GM21619 (cell line): ENCODE results near the gene CNTNAP2.

Source experiments
- ATAC-seq: cut with Tn5 transposase; IDR thresholded peaks from one replicate; pipeline ENCODE4 v1.9.1; 2021; ENCODE audit not compliant: unreplicated experiment

The CNTNAP2 gene

DNA sequence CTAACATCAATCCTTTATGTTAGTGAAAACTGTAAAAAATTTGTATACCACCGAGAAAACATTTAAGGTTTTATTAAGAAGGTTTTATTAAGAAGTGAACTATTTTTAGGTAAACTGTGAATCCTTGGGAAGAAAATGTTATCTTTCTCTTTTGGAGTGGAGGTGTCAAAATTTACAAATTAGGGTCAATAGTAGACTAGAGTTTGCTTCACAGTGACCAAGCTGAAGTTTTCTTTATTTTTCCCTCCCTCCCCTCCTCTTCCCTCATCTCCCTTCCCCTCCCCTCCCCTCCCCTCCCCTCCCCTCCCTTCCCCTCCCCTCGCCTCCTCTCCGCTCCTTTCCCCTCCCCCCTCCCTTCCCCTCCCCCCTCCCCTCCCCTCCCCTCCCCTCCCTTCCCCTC is 168.8 kb downstream of the CNTNAP2 start:
- ATAC-seq = no peak

DNA sequence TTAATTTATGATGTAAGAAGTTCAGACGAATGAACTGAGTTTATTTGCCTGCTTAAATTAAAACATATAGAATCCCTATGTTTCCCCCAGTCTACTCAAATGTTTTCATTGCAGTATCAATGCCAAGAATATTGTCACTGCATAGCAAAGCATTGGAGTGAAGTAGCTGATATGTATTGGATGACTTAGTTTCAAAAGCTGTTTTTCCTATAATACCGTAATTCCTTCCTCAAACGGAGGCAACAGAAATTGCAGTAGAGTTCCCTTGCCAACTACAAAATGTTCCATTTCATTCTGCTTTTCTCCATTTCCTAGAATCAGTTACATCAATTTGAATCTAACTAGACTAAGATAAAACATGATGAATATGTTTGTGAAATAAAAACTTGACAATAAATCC is 174.1 kb downstream of the CNTNAP2 start:
- no peak for ATAC-seq

GRCh38 chr7:146291900-146292299 is 175.3 kb downstream of the CNTNAP2 start:
- ATAC-seq = no peak

GRCh38 chr7:146296028-146296427 is 179.4 kb downstream of the CNTNAP2 start:
- ATAC-seq = no peak

- no peak for ATAC-seq
Observed at GRCh38 chr7:146314962-146315361, 198.4 kb downstream of the CNTNAP2 start.

- no peak for ATAC-seq
Observed at GRCh38 chr7:146319629-146320028, 203.0 kb downstream of the CNTNAP2 start.

- ATAC-seq = no peak
Observed at GRCh38 chr7:146321301-146321700, 204.7 kb downstream of the CNTNAP2 start.

GRCh38 chr7:146331369-146331768 is 214.8 kb downstream of the CNTNAP2 start:
- ATAC-seq = no peak

DNA sequence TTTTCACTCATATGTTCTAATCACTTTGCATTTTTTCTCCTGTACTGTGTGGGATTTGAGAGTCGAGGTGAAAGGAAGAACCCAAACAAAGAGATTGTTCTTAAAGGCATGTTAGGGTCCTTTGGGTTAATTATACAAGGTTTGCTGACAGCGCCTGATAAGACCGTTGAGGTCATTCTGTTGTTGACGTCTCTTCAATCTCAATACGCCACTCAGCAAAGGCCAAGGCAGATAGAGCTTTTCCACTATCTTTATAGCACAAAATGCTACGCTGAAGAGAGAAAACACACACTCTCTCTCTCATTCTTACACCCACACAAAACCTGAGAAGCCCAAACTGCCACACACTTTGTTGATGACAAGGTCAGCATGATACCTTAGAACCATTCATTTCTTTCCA is 228.7 kb downstream of the CNTNAP2 start:
- no peak for ATAC-seq

DNA sequence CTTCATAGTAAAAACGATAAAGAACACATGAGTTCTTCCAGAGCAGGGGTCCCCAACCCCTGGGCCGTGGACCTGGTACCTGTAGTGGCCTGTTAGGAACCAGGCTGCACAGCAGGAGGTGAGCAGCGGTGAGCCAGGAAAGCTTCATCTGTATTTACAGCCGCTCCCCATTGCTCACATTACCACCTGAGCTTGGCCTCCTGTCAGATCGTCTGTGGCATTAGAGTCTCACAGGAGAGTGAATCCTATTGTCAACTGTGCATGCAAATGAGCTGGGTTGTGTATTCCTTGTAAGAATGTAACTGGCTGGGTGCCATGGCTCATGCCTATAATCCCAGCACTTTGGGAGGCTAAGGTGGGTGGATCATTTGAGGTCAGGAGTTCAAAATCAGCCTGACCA is 229.5 kb downstream of the CNTNAP2 start:
- ATAC-seq = no peak

DNA sequence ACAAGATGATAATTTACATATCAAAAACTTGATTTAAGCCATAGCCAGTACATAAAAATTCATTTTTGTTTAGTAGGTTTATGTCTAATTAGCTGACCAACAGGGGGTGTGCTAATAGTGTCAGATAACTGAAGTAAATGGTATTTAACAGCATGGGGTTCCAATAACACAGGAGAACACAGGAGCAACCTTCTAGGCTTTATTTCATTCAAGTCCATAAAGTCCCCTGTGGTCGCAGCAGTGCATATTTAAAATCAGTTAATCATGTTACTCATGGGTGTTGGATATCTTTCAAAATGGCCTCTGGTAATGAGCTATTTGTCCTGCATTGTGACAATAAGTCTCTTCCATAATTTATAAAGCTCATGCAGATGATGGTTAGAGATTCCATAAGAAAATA is 238.6 kb downstream of the CNTNAP2 start:
- ATAC-seq = no peak

DNA sequence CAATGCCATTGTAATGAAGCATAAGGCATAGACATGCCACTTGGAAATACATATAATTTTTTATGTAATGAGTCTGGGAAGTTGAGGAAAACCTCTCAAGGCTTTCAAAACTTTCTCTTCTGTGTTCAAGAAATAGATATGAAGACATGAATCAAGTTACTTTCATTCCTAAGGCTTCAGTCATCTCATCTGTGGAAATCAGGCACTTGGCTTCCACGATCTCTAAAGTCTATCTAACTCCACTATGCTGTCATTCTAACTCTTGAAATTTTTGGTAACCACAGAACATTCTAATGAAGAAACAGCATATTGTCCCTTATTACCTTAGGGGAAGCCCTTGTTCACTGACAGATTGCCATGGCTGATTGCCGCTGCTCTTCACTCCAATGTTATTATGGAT is 242.6 kb downstream of the CNTNAP2 start:
- no peak for ATAC-seq

DNA sequence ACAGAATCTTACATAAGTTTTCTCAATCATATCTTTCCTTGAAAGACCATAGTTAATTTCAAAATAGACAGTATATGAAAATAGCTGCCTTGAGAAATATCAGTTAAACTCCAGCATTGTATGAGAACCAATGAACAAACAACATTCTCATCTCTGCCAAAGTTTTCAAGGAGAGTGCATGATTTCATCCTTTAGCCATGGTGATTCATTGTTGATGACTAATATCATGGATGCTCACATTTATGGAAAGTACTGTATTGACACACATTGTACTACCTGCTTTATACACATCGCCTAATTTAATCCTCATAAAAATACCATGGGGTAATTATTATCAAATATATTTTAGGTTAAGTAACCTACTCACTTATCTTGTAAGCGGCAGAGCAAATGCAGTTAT is 250.3 kb downstream of the CNTNAP2 start:
- ATAC-seq = no peak

DNA sequence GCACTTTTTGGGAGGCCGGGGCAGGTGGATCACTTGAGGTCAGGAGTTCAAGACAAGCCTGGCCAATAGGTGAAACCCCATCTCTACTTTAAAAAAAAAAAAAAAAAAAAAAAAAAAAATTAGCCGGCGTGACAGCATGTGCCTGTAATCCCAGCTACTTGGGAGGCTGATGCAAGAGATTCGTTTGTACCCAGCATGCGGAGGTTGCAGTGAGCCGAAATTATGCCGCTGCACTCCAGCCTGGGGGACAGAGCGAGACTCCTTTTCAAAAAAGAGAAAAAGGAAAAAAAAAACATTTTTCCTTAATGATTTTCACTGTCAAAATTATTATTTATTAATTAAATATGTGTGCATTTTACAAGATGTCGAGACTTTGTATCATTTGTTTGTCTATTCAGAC is 253.6 kb downstream of the CNTNAP2 start:
- no peak for ATAC-seq

DNA sequence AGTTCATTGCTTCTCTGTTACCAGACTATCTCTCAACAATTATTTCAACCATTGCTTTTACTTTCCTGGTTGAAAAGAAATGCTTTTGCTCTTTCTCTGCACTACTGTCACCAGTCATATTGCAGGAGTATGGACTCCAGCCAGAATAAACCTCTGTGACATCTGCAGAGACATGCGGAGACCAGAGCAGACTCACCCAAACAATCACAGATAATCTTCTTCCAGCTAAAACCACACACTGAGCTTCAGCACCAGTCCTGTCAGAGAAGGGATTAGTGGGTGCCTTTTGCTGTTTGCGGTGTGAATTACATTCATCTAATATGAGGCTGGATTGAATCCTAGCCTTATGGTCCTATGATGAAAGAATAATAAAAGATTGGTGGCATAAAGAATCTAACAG is 258.6 kb downstream of the CNTNAP2 start:
- no peak for ATAC-seq

GRCh38 chr7:146378196-146378595 is 261.6 kb downstream of the CNTNAP2 start:
- no peak for ATAC-seq

DNA sequence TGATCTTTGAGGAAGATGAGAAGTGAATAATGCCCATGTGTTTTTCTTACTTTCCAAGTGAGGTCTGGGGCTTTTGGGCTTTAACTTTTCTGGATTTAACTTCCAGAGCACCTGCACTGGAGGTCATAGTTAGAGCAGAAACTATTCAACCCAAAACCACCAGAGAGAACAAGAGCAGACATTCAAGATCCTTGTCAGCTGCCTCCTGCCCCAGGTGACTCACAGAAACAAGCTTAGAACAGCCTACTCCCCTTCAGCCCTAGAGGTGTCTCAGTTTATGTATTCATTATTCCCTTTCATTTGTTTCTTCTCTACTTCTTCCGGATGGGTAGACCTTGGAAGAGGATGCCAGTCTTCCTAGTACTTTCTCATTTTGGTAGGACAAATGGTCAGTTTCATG is 270.5 kb downstream of the CNTNAP2 start:
- no peak for ATAC-seq

DNA sequence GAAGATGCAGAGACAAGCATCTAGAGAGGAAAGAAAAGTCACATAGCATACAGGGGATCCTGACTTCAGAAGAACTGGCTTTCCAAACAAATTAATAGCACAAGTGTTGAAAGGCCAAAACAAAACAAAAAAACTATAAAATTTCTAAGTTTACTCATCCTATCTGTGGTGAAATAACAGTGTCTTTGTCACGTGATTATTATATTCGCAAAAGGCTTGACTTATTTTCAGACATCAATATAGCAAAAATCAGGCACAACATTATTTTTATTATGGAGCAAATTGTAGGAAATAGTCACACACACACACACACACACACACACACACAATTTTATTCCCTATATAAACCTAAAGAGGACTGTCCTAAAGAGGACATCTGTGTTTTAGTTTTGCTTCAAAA is 272.3 kb downstream of the CNTNAP2 start:
- ATAC-seq = no peak

GRCh38 chr7:146393346-146393745 is 276.7 kb downstream of the CNTNAP2 start:
- no peak for ATAC-seq

- ATAC-seq = no peak
Observed at GRCh38 chr7:146397141-146397540, 280.5 kb downstream of the CNTNAP2 start.

DNA sequence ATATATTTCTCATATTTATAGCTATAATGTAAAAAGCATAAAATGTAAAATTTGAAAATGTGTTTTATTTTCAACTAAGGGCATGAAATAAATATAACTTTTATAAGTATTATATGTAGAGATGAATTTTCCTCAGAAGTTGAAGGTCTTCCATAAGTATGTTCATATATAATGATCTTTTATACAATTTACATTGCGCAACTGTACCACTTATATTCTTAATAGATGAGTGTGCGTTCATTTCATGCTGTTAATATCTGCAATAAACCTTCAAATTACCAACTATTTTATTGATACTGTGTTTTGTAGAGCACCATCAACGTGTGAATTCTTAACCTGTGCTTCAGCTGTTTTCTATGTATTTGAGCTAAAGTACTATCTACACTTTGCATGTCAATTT is 285.3 kb downstream of the CNTNAP2 start:
- ATAC-seq = no peak

DNA sequence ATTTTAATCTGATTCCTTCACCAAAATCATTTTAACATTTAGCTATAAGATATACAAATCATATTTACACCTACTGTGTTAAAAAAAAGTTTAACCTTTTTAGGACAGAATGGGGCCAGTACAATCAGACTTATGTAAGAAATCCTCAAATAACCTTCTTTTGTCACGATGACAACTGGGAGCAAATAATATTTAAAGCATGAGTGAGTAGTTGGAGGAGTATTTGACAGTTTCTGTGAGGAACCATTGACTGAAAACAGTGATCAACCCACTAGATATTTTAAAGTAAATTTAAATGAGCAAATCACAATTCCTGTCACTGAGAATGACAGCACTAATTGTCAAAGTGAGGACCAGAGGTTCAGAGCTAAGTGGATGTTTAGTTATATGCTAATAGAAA is 289.1 kb downstream of the CNTNAP2 start:
- no peak for ATAC-seq

DNA sequence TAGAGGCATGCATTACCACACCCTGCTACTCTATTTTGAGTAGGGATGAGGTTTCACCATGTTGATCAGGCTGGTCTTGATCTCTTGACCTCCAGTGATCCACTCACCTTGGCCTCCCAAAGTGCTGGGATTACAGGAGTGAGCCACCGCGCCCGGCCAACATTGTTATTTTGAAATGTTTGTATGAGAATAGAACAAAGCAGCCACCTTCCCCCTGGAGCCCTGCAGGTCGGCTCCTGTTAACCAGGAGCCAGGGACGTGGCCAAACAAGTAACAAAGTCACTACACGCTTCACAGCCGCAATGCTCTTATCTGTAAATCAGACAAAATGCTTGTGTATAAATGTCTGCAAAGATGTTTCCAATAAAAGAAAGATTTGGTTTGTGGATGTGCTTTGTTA is 295.4 kb downstream of the CNTNAP2 start:
- ATAC-seq = no peak

DNA sequence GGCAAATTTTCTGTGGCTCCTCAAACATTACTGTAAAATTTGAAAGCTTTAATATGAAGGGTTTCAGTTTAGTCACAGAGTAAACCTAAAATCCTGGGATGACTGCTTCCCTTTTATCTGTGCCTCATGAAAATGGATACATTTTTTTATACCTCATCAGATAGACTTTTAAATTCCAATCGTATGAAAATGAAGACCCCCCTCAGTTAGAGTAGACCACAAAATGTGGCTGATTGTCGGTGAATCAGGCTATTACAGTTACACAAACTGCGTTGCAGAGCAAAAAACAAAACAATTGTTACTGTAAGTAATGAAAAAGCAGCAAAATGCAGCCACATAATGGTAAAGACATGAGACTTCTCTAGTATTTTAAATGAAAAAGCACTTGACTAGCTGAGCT is 296.2 kb downstream of the CNTNAP2 start:
- ATAC-seq = no peak
